Choroid plexus epithelial cell (primary cell): Measurements from ENCODE around the gene DVL3.
"Not testable (repeated sequence)": the region's sequence is repeated elsewhere in the genome, so short reads cannot be mapped to it uniquely, and the experiment has no call there.

ENCODE experiments used
- DNase-seq: peaks from one replicate; pipeline ENCODE4 v3.0.0-alpha.2; 2010; ENCODE audit warnings: low read depth
- H3K4me3 ChIP-seq: 2 replicates; pipeline ENCODE4 v1.5.1; 2011; ENCODE audit warnings: low read depth, mild to moderate bottlenecking, control low read depth, low read length, moderate library complexity
- TF ChIP-seq, protein P1 (sequence below): conservative IDR thresholded peaks from 2 replicates; pipeline ENCODE4 v1.5.1; 2011; ENCODE audit warnings: low read depth, mild to moderate bottlenecking, control low read depth, inconsistent platforms, low read length, moderate library complexity

The DVL3 gene

GRCh38 chr3:184149770-184150169, 5.4 kb upstream of the DVL3 start:
- DNase-seq: peak; percentile 68
- H3K4me3 ChIP-seq: not testable (repeated sequence)
- TF ChIP-seq, protein P1, sequence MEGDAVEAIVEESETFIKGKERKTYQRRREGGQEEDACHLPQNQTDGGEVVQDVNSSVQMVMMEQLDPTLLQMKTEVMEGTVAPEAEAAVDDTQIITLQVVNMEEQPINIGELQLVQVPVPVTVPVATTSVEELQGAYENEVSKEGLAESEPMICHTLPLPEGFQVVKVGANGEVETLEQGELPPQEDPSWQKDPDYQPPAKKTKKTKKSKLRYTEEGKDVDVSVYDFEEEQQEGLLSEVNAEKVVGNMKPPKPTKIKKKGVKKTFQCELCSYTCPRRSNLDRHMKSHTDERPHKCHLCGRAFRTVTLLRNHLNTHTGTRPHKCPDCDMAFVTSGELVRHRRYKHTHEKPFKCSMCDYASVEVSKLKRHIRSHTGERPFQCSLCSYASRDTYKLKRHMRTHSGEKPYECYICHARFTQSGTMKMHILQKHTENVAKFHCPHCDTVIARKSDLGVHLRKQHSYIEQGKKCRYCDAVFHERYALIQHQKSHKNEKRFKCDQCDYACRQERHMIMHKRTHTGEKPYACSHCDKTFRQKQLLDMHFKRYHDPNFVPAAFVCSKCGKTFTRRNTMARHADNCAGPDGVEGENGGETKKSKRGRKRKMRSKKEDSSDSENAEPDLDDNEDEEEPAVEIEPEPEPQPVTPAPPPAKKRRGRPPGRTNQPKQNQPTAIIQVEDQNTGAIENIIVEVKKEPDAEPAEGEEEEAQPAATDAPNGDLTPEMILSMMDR: peak; percentile 61

- DNase-seq: no peak
- H3K4me3 ChIP-seq: peak overlapping the region; percentile 92
- TF ChIP-seq, protein P1: no peak
These were observed 706 bp downstream of the DVL3 start for GRCh38 chr3:184155644-184156521.

GRCh38 chr3:184156522-184156955, 1.4 kb downstream of the DVL3 start:
- H3K4me3 ChIP-seq: peak overlapping the region; percentile 92
- peak; percentile 81 for DNase-seq
- TF ChIP-seq, protein P1: no peak

DNA sequence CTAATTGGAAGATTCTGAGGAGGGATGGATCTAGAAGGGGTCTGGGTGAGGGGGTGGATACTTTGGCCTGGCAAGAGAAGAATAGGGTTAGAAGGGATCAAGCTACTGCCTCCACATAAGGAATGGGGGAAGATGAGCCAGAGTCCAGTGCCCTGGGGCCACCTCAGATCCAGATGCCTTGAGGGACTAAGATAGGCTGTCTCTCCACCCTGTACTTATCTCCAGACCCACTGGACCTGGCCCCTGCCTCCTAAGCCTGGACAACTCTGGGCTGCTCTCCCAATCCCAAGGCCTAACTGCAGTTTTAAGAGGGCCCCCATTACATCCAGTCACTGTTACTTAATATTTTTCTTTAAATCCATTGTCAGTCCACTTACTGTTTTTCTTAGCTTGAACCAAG, 2.0 kb downstream of the DVL3 start:
- no peak for DNase-seq
- TF ChIP-seq, protein P1: no peak
- H3K4me3 ChIP-seq: peak overlapping the region; percentile 92

DNA sequence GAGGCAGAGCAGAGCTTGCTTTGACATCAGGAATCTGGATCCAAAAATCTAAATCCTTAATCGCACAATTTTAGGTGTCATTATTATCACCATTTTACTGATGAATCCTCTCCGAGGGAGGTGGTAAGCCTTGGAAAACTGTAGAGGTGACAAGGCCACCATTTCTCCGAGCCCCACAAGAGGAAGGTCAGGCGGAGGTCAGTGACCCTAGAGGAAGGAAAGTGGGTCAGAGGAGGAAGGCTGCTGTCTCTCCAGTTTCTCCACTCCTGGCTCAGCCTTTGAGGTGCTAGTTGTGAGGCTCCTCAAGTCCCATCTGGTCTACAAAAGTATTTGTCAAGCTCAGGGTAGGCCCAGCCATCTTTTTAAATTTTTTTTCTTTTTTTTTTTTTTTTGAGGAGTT, 3.2 kb downstream of the DVL3 start:
- peak overlapping the region; percentile 5 for H3K4me3 ChIP-seq
- DNase-seq: no peak
- TF ChIP-seq, protein P1: no peak

DNA sequence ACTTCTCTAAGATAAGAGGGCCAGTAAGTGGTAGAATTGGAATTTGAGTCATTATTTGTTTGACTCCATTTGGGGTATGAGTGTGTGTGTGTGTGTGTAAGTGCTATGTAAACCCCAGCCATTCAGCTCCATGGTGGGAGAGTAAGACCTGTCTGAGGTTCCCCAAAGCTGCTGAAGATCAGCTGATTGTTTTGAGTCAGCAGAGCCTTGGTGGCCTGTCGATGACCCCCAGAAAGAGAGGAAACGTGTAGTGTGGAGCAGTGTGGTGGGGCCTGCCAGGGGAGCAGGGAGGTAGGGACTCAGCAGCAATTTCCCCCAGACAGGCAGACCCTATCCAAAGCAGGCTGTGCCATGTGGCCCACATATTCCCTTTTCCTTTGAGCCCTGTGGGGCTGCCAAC, 5.3 kb downstream of the DVL3 start:
- peak; percentile 88 for DNase-seq
- TF ChIP-seq, protein P1: no peak
- H3K4me3 ChIP-seq: peak overlapping the region; percentile 32

GRCh38 chr3:184162571-184163070, 7.4 kb downstream of the DVL3 start:
- H3K4me3 ChIP-seq, DNase-seq: not testable (repeated sequence)
